Measurements from ENCODE around the gene NECTIN4.
"Not testable (repeated sequence)": the region's sequence is repeated elsewhere in the genome, so short reads cannot be mapped to it uniquely, and the experiment has no call there.

The NECTIN4 gene

DNA sequence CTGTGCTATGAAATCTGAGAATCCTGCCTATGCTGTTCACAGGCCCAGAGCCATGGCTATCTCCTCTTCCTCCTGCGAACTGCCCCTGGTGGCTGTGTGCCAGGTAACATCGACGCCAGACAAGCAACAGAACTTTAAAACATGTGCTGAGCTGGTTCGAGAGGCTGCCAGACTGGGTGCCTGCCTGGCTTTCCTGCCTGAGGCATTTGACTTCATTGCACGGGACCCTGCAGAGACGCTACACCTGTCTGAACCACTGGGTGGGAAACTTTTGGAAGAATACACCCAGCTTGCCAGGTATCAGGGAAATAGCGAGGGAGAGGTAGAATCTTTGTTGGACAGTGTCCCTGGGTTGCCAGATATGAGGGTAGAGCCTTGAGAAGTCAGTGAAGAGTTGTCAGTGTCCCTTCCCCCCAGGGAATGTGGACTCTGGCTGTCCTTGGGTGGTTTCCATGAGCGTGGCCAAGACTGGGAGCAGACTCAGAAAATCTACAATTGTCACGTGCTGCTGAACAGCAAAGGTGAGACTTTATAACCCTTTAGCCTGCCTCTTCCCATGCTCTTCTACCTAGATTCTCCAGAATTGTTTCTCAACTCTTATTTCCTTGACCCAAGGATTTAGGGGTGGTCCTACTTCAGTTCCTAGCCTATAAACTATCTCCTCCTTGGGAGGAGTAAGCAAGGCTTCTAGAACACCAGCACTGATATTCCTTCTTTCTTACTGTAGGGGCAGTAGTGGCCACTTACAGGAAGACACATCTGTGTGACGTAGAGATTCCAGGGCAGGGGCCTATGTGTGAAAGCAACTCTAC is 29.9 kb upstream of the NECTIN4 start:
- Histone ChIP-seq H3K36me3 (ENCODE audit: control insufficient read depth, insufficient read depth, low read length) (no peaks in the 10 kb centered on the region), H3K79me2 (peaks cover 26% of the 10 kb centered on the region), H2AFZ (no peak overlapping the region), H3K9ac (no peak overlapping the region), H3K4me2 (ENCODE audit: low read length) (peak overlapping the region; percentile 80), H3K9me3 (ENCODE audit: control insufficient read depth, low read length) (no peaks in the 10 kb centered on the region), H3K27ac (peak overlapping the region; percentile 93), H3K4me3 (ENCODE audit: low read depth, low read length) (peak overlapping the region; percentile 93), H3K4me1 (peaks cover 13% of the 10 kb centered on the region), H3K27me3 (ENCODE audit: control insufficient read depth, insufficient read depth, low read length) (no peaks in the 10 kb centered on the region)
- TF ChIP-seq, protein P1, sequence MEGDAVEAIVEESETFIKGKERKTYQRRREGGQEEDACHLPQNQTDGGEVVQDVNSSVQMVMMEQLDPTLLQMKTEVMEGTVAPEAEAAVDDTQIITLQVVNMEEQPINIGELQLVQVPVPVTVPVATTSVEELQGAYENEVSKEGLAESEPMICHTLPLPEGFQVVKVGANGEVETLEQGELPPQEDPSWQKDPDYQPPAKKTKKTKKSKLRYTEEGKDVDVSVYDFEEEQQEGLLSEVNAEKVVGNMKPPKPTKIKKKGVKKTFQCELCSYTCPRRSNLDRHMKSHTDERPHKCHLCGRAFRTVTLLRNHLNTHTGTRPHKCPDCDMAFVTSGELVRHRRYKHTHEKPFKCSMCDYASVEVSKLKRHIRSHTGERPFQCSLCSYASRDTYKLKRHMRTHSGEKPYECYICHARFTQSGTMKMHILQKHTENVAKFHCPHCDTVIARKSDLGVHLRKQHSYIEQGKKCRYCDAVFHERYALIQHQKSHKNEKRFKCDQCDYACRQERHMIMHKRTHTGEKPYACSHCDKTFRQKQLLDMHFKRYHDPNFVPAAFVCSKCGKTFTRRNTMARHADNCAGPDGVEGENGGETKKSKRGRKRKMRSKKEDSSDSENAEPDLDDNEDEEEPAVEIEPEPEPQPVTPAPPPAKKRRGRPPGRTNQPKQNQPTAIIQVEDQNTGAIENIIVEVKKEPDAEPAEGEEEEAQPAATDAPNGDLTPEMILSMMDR (IDR thresholded peaks at IDR 0.05), result peak; percentile 28

DNA sequence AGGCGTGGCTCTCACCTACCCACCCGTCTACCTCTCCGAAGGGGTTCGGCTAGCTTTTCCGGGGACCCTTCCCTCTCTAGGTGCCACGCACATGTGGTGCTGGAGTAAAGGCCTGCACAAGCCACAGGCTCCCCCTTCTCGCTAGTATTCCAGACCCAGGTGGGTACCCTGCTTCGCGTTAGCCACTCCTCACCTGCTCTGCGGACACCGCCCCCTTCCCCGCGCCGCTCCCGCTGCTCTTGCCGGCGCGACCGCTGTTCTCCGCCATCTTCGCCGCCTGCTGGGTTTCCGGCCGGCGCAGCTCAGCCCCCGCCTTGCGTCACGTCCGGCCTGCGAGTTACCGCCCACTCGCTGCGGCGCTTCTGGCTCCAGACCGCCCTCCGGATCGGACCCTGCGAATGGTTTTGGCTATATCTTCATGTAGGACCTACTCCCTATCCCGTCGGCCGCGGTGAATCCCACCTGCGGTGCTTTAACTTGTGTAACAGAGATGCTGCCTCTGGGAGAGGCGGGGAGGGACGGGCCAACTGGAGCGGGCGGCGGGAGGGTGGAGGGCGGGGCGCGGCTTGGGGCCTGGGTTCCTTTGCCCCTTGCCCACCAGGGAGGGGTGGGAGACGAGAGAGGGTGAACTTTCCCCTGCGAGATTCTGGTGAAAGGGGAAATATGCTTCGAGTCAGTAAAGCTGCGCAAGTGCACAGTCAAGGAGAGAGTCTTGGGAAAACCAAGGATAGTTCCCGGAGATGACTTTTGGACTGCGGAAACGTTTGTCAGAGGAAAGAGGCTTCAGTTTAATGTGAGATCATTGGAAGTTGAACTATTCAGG is 28.6 kb upstream of the NECTIN4 start, which contains the start of the genes NIT1 and PFDN2:
Gene NIT1 (plus strand): TSS at position 347 of the 823 bp plus-strand sequence. CDS start 72 bp downstream, at position 419.
Gene PFDN2 (minus strand): TSS at position 279 of the 823 bp plus-strand sequence. CDS start 11 bp downstream, at position 268.
- no peaks in the 10 kb centered on the region for H3K9me3 ChIP-seq (ENCODE audit: control insufficient read depth, low read length)
- H3K79me2 ChIP-seq, result peaks cover 31% of the 10 kb centered on the region
- H3K36me3 ChIP-seq (ENCODE audit: control insufficient read depth, insufficient read depth, low read length), result no peaks in the 10 kb centered on the region
- no peaks in the 10 kb centered on the region for H3K27me3 ChIP-seq (ENCODE audit: control insufficient read depth, insufficient read depth, low read length)
- H3K4me2 ChIP-seq (ENCODE audit: low read length), result peak within 1 kb of the TSS; percentile 80
- TF ChIP-seq, protein P1 (IDR thresholded peaks at IDR 0.05), result no peak
- H3K9ac ChIP-seq, result peak within 1 kb of the TSS; percentile 43
- H3K4me3 ChIP-seq (ENCODE audit: low read depth, low read length), result peak within 1 kb of the TSS; percentile 93
- H3K4me1 ChIP-seq, result peaks cover 13% of the 10 kb centered on the region
- peak within 1 kb of the TSS; percentile 93 for H3K27ac ChIP-seq
- peak within 1 kb of the TSS; percentile 86 for H2AFZ ChIP-seq

DNA sequence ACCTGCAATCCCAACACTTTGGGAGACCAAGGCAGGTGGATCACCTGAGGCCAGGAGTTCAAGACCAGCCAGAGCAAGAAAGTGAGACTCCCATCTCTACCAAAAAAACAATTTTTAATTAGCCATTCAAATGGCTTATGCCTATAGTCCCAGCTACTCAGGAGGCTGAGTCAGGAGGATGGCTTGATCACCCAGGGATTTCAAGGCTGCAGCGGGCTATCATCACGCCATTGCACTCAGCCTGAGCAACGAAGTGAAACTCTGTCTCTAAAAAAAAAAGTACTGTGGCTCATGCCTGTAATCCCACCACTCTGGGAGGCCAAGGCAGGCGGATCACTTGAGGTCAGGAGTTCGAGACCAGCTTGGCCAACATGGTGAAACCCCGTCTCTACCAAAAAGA is 26.6 kb upstream of the NECTIN4 start:
- H3K9ac ChIP-seq; H2AFZ ChIP-seq; H3K4me3 ChIP-seq (ENCODE audit: low read depth, low read length); H3K27me3 ChIP-seq (ENCODE audit: control insufficient read depth, insufficient read depth, low read length); H3K4me2 ChIP-seq (ENCODE audit: low read length); H3K9me3 ChIP-seq (ENCODE audit: control insufficient read depth, low read length); H3K27ac ChIP-seq; H3K36me3 ChIP-seq (ENCODE audit: control insufficient read depth, insufficient read depth, low read length): not testable (repeated sequence)
- Histone ChIP-seq H3K79me2 (peaks cover 31% of the 10 kb centered on the region), H3K4me1 (peaks cover 13% of the 10 kb centered on the region)

DNA sequence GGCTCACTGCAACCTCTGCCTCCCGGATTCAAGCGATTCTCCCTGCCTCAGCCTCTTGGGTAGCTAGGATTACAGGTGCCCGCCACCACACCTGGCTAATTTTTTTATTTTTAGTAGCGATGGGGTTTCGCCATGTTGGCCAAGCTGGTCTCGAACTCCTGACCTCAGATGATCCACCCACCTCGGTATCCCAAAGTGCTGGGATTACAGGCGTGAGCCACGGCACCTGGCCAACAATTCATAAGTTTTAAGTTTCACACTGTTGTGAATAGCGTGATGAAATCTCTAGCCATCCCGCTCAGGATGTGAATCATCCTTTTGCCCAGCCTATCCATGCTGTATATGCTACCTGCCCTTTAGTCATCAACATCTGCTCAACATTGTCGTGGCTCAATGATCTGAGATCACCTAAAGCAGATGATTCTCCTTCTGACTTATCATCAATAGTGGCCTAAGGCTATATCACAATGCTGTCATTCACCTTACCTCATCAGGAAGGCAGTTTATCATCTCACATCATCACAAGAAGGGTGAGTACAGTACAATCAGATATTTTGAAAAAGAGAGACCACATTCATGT is 25.9 kb upstream of the NECTIN4 start:
- Histone ChIP-seq H3K9me3 (ENCODE audit: control insufficient read depth, low read length) (no peaks in the 10 kb centered on the region), H3K9ac (no peak overlapping the region), H3K27me3 (ENCODE audit: control insufficient read depth, insufficient read depth, low read length) (no peaks in the 10 kb centered on the region), H3K79me2 (peaks cover 31% of the 10 kb centered on the region), H3K36me3 (ENCODE audit: control insufficient read depth, insufficient read depth, low read length) (no peaks in the 10 kb centered on the region), H3K4me2 (ENCODE audit: low read length) (no peak overlapping the region), H3K4me1 (peaks cover 13% of the 10 kb centered on the region), H3K27ac (no peak overlapping the region), H3K4me3 (ENCODE audit: low read depth, low read length) (no peak overlapping the region), H2AFZ (no peak overlapping the region)
- TF ChIP-seq, protein P1 (IDR thresholded peaks at IDR 0.05), result no peak

DNA sequence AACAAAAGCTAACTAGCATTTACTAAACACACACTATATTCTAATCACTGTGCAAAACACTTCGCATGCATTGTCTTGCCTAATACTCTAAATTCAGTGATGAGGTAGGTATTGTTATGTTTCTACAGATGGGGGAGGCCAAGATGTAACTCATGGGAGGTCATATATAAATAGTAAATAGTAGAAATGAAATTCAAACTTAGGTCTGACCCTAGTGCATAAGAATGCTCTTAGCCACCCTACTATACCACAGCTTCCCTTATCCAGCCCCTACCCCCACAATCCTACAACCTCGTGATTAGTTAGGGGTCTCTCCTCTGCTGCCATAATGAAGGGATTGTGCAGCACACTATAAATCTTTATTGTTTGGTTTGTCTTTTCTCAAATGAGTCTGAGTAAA is 25.2 kb upstream of the NECTIN4 start:
- peaks cover 8% of the 10 kb centered on the region for H3K4me1 ChIP-seq
- TF ChIP-seq, protein P1 (IDR thresholded peaks at IDR 0.05), result no peak
- H3K27me3 ChIP-seq (ENCODE audit: control insufficient read depth, insufficient read depth, low read length), result no peaks in the 10 kb centered on the region
- H3K79me2 ChIP-seq, result peaks cover 31% of the 10 kb centered on the region
- no peaks in the 10 kb centered on the region for H3K36me3 ChIP-seq (ENCODE audit: control insufficient read depth, insufficient read depth, low read length)
- no peak overlapping the region for H3K4me3 ChIP-seq (ENCODE audit: low read depth, low read length)
- H3K9me3 ChIP-seq (ENCODE audit: control insufficient read depth, low read length), result no peaks in the 10 kb centered on the region
- H2AFZ ChIP-seq, result no peak overlapping the region
- no peak overlapping the region for H3K9ac ChIP-seq
- no peak overlapping the region for H3K27ac ChIP-seq
- H3K4me2 ChIP-seq (ENCODE audit: low read length), result no peak overlapping the region
